Measurements from ENCODE around the gene EFNA1. TPM values are rescaled to one million over a fixed set of nuclear protein-coding genes. Genes with fewer than 3 reads are reported as not detected.

The EFNA1 gene
- total RNA-seq, 1 donor from 2014 or later, result 0.77 TPM

DNA sequence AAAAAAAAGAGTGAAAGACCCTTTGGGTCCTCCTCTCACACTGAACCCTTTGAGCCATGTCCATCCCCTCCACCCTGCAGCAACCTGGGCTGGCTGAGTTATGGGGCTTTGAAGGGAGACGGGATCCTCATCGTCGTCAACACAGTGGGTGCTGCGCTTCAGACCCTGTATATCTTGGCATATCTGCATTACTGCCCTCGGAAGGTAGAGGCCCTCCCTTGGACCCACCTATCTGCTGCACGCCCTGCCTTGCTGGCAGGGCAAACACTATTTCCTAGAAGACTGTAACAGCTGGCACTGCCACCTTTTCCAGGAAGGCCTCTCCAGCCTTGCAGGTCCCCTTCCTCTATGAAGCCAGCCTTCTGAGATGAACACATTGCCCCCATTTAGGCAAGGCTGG is 9.1 kb downstream of the EFNA1 start:
- peaks cover 15% of the 10 kb centered on the region for H3K27me3 Mint-ChIP-seq (ENCODE audit: low read depth)
- peaks cover 6% of the 10 kb centered on the region for H3K36me3 Mint-ChIP-seq (ENCODE audit: low read depth)
- peaks cover 63% of the 10 kb centered on the region for H3K4me1 Mint-ChIP-seq
- peak overlapping the region; percentile 99 for H3K4me3 Mint-ChIP-seq
- H3K9me3 Mint-ChIP-seq, result peaks cover 2% of the 10 kb centered on the region
- peak overlapping the region; percentile 93 for H3K27ac Mint-ChIP-seq (ENCODE audit: unreplicated experiment)
- DNase-seq (ENCODE audit: low read depth, low spot score), result no peak
- no peak for TF ChIP-seq CTCF (conservative IDR thresholded peaks at IDR 0.05)

DNA sequence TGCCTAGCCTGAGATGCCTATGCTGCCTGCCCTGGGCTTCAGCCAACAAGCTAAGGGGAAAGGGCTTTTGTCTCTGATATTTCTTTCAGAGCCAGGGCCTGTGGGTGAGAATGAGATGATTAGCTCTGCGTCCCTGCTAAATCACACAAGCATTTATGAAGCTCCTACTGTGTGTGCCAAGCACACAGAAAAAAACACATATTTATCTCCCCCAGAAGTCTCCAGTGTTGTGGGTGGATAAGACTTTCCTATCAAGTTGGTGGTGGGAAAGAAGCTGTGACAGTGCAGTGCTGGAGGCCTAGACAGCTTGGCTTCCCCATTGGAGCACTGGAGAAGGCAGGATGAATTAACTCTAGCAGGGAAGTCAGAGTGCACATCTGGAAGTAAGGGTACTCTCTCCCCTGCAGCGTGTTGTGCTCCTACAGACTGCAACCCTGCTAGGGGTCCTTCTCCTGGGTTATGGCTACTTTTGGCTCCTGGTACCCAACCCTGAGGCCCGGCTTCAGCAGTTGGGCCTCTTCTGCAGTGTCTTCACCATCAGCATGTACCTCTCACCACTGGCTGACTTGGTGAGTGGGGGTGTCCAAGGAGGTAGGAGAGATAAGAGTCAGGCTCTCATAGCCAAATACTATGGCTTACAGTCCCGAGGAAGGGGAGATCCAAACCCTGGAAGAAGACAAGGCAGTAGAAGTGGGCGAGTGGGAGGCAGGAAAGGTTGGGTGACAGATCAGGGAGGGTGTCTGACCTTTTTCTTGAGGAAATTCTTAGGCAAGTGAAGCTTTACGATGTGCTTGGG is 9.7 kb downstream of the EFNA1 start:
- TF ChIP-seq CTCF (conservative IDR thresholded peaks at IDR 0.05), result no peak
- Mint-ChIP-seq H3K4me3 (peak overlapping the region; percentile 99), H3K27ac (ENCODE audit: unreplicated experiment) (no peak overlapping the region), H3K9me3 (peaks cover 2% of the 10 kb centered on the region), H3K36me3 (ENCODE audit: low read depth) (peaks cover 6% of the 10 kb centered on the region), H3K27me3 (ENCODE audit: low read depth) (peaks cover 18% of the 10 kb centered on the region), H3K4me1 (peaks cover 60% of the 10 kb centered on the region)
- DNase-seq (ENCODE audit: low read depth, low spot score), result no peak

DNA sequence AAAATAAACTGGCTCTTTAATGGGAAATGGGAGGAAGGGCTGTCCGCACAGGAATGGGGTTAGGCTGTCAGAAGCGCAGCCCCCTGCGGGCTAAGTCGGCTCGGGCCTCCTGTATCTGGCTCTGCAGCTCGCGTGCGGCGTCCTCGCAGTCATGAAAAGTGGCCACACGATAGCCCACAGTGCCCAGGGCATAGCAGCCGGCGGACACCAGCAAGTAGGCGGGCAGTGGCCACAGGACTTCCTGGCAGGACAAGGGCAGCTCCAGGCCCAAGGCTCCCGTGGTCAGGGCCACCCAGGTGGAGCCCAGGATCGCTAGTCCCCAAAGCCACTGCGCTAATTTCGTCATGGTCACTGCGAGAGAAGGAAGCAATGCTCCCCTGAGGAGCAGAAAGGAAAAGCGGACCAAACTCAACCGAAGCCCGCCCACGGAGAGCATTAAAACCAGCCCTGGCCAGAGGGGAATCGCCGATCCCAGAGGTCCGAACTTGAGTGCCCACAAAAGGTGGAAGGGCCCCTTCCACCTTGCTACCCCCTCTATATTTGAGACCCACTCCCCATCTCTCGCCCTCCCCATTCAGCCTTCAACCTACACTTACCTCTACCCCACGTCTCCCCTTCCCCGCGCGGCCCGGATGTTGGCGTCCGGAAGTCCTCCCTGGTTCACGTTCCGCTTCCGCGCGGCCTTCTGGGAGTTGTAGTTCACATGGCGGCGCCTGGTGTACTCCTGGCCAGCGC is 12.4 kb downstream of the EFNA1 start, which contains the start of gene DPM3:
Gene DPM3 (minus strand): TSS at position 637 of the 735 bp plus-strand sequence. CDS start 291 bp downstream, at position 346.
- Mint-ChIP-seq H3K9me3 (peaks cover 2% of the 10 kb centered on the region), H3K36me3 (ENCODE audit: low read depth) (peaks cover 6% of the 10 kb centered on the region), H3K27ac (ENCODE audit: unreplicated experiment) (peak within 1 kb of the TSS; percentile 98), H3K4me1 (peaks cover 47% of the 10 kb centered on the region), H3K27me3 (ENCODE audit: low read depth) (peaks cover 16% of the 10 kb centered on the region), H3K4me3 (peak within 1 kb of the TSS; percentile 99)
- TF ChIP-seq CTCF (conservative IDR thresholded peaks at IDR 0.05), result no peak
- DNase-seq (ENCODE audit: low read depth, low spot score), result peak; percentile 75

DNA sequence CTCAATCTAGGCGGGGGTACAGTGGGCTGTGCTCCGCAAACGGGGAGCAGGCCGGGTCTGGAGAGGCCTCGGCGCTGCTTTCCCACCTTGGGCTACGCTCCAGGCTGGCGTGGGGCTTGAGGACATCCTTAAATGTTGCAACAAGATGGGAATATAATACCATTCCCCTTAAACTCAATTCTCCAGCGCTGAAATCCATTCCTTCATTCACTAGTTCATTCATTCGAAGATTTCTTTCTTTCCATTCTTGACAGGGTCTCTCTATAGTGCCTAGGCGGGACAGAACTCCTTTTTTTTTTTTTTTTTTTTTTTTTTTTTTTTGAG is 12.9 kb downstream of the EFNA1 start:
- Mint-ChIP-seq H3K4me1 (peaks cover 42% of the 10 kb centered on the region), H3K27me3 (ENCODE audit: low read depth) (peaks cover 18% of the 10 kb centered on the region), H3K27ac (ENCODE audit: unreplicated experiment) (peak overlapping the region; percentile 98), H3K9me3 (peaks cover 2% of the 10 kb centered on the region), H3K36me3 (ENCODE audit: low read depth) (peaks cover 6% of the 10 kb centered on the region), H3K4me3 (peak overlapping the region; percentile 99)
- no peak for DNase-seq (ENCODE audit: low read depth, low spot score)
- TF ChIP-seq CTCF (conservative IDR thresholded peaks at IDR 0.05), result no peak

GRCh38 chr1:155141749-155142148 is 14.1 kb downstream of the EFNA1 start:
- no peak for TF ChIP-seq CTCF (conservative IDR thresholded peaks at IDR 0.05)
- Mint-ChIP-seq H3K4me1 (peaks cover 33% of the 10 kb centered on the region), H3K27me3 (ENCODE audit: low read depth) (peaks cover 24% of the 10 kb centered on the region), H3K36me3 (ENCODE audit: low read depth) (peaks cover 3% of the 10 kb centered on the region), H3K9me3 (peaks cover 2% of the 10 kb centered on the region), H3K4me3 (peak overlapping the region; percentile 74), H3K27ac (ENCODE audit: unreplicated experiment) (no peak overlapping the region)
- DNase-seq (ENCODE audit: low read depth, low spot score), result no peak
